Head of caudate nucleus (tissue), 42 donors: Measurements from ENCODE around the gene GRAMD4.
A peak's percentile ranks its signal among the peaks of the same experiment; 100 is the strongest.

Experiments used
- DNase-seq, 42 donors: peaks; one replicate each; pipeline versions ENCODE4 v3.0.0 to v3.0.0-alpha.2; 2020 to 2021; ENCODE audit warnings: mixed read lengths in 7 of 42
- intact Hi-C: fragments of 100-400 bp; cut with DNase I; formaldehyde crosslinking; loops from one replicate; pipeline ENCODE4 v1.15.0; 2022

Gene GRAMD4

GRCh38 chr22:46691571-46691970 is 71.4 kb downstream of the GRAMD4 start:
- no peak for DNase-seq
- intact Hi-C loops, result no loop called here

- DNase-seq, result no peak
- intact Hi-C loops, result no loop called here
Observed at GRCh38 chr22:46693634-46694415, 73.6 kb downstream of the GRAMD4 start.

DNA sequence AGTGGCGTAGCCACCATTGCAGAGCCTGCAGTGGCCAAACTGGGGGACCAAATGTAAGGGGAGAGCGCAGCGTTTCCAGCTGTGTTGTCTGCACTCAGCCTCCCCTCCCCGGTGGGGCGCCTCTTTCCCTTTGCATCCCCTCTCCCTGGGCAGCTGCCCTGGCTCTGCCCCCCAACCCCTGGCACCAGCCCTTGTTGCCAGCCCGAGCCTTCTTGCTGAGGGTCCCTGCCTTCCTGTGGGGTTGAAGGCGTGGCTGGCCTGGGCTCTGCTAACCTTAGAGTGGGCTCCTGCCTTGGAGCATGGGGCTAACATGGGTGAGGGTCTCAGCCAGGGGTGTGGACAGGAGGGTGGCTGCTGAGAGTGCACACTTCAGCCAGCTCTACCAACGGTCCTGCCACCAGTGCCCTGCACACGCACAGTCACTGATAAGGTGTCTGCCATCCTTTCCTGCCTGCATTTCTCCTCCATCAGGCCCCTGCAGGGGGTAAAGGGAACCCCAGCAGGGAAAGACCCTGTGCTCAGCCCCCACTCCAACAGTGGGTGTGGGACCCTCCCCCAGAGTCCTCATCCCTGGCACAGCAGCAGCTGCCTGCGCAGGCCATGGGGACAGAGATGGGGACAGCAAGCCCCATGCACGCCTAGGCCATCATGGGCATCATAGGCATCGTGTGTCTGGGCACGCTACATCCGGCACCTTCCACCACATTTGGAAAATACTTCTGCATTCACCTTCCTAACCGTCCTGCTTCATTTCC is 74.4 kb downstream of the GRAMD4 start:
- no peak for DNase-seq
- intact Hi-C loops, result no loop called here

- no peak for DNase-seq
- intact Hi-C loops, result no loop called here
Observed at GRCh38 chr22:46695346-46696228, 75.4 kb downstream of the GRAMD4 start.

- no peak for DNase-seq
- intact Hi-C loops, result no loop called here
Observed at GRCh38 chr22:46696229-46696518, 76.0 kb downstream of the GRAMD4 start.

DNA sequence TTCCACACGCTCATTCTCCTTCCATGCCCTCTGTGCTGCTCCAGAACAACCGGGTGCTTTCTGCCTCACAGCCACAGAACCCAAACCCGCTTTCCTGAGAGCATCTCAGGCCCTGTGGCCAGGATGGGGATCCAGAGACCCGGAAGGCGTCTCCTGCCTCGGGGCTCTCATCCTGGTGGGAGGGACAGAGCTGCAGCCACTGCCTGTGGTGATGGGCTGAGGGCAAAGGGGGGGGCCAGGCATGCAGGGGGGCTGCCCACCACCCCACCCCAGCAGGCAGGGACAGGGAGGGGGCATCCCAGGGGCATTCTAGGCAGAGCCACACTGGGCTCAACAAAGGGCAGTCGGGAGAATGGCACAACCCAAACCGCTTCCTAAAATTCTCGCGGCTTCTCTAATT is 76.4 kb downstream of the GRAMD4 start:
- no peak for DNase-seq
- intact Hi-C loops, result no loop called here

DNA sequence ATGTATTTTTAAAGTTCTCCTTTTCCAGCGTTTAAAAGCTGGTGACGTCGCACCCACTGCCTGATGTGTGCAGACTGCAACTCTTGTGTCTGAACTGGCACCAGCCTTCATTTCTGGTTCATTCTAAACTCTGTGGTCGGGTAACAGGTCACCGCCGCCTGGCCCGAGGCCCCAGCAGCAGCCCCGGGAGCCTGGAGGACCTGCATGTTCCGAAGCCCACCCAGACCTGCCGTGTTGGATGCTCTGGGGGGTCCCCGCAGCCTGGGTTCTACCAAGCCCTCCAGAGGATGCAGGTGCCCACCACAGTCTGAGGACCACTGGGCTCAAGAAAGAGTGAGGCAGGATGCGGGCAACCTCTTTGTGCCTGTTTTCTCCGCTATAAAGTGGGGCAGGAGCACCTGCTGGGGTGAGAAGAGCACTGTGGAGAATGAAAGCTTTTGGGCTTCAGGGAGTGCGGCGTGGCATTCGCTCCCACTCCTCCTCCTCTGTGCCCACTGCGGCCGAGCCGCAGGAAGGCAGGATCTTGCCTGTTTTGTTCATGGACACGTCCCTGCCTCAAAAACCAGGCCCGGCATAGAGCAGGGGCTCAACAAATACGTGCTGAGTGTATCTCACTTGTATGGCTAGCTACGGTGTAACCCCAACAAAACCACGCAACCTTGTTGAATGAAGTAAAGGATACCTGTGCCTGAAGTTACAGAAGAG is 77.8 kb downstream of the GRAMD4 start:
- intact Hi-C loops, result no loop called here
- no peak for DNase-seq

DNA sequence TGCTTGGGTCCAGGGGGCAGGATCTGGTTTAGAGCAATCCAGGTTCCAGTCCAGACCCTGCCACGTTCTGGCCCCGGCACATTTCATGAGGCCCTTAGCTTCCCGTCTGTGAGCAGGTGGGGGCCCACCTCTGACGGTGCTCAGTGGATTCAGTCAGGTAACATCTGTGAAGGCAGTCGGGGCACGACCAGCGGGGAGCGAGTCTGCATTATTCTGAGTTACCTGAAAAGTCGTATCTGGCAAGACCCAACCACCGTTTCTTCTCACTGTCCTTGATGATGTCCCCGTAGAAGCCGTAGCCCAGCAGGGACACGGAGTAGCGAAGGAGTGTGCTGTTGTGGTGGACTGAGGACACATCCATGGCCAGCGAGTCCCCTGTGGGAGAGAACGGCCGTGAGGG is 78.9 kb downstream of the GRAMD4 start:
- intact Hi-C loops, result no loop called here
- DNase-seq, result no peak

GRCh38 chr22:46701262-46701661 is 81.1 kb downstream of the GRAMD4 start:
- intact Hi-C loops, result no loop called here
- no peak for DNase-seq

GRCh38 chr22:46703171-46703995 is 83.2 kb downstream of the GRAMD4 start:
- DNase-seq, result no peak
- intact Hi-C loops, result no loop called here

DNA sequence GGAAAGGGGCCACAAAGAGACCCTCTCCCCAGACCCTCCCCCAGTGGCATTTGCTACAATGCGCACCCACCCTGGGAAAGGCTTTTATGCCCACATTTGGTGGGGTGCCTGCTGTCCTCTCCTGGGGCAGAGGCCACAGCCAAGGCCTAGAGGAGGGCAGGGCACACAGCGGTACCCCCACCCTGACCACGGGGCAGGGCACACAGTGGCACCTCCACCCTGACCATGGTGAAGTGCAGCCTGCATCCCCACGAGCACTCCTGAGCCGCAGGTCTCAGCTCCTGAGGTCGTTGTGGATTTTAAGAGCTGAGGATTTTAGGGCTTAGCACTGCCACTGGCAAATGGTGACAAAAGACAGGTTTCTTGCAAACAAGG is 83.8 kb downstream of the GRAMD4 start:
- intact Hi-C loops, result no loop called here
- no peak for DNase-seq

- intact Hi-C loops, result no loop called here
- DNase-seq, result no peak
Observed at GRCh38 chr22:46706060-46706459, 85.9 kb downstream of the GRAMD4 start.

- DNase-seq, result no peak
- intact Hi-C loops, result no loop called here
Observed at GRCh38 chr22:46707305-46707704, 87.1 kb downstream of the GRAMD4 start.

GRCh38 chr22:46707827-46708570 is 87.8 kb downstream of the GRAMD4 start:
- no peak for DNase-seq
- intact Hi-C loops, result no loop called here

- DNase-seq, result no peak
- intact Hi-C loops, result no loop called here
Observed at GRCh38 chr22:46708766-46709330, 88.7 kb downstream of the GRAMD4 start.

DNA sequence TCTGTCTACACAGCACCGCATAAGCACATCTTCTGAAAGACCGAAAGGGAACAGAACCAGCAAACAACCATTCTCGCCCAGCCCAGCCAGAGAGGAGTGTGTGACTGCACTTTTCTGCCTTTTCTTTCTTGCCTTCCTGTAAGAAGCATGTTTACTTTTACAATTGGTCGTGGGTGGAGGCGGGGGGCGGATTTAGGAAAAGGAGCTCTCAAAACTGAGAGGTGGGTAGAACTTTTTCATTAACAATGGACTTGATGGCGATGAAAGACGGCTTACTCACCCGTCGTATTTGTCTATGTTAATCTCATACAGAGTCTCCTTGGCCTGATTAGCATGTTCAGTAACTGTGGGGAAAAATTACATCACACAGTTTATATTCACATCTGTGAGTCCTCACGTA is 90.6 kb downstream of the GRAMD4 start:
- intact Hi-C loops, result no loop called here
- DNase-seq, result peak in 39 of 42 donors; percentile 19 to 80 (median 54)

GRCh38 chr22:46712288-46712687 is 92.1 kb downstream of the GRAMD4 start:
- intact Hi-C loops, result no loop called here
- DNase-seq, result no peak

- DNase-seq, result no peak
- intact Hi-C loops, result no loop called here
Observed at GRCh38 chr22:46714550-46714949, 94.4 kb downstream of the GRAMD4 start.
